Peyer's patch (tissue), 4 donors: ENCODE measurements around the gene BDKRB2.

Experiments
- POLR2A ChIP-seq, 2 donors: fragments of 450-650 bp; IDR thresholded peaks; one replicate each; pipeline ENCODE4 v1.5.1; 2017; ENCODE audit warnings: antibody characterized with exemption in 2 of 2, mild to moderate bottlenecking in 2 of 2, moderate library complexity in 2 of 2
- TF ChIP-seq, protein P1 (sequence below), 6 experiments: fragments of 450-650 bp in 4 of 6; fragments of 200-600 bp in 2 of 6; sonication (generic) in 1 of 6; IDR thresholded peaks; one replicate each; pipeline ENCODE4 v1.5.1; 2017 to 2019; ENCODE audit warnings: antibody characterized with exemption in 6 of 6, mild to moderate bottlenecking in 3 of 6, moderate library complexity in 1 of 6

DNA sequence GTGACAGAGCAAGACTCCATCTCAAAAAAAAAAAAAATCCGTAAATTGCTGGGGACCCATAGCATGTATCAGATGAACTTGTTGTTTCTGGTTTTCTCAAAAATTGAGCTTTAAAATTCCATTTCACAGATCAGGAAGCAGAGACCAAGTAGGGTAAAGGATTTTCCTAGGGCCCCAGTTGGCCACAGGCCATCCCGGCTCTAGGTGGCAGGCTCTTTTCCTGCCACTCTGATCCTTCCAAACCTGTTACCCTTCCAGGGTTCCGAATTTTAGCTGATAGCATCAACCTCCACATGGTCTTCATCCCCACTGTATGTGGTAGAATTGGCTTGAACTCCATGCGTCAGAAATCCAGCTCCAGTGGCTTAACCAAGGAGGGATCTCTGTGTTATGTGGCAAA lies 36.1 kb upstream of the BDKRB2 start:
- TF ChIP-seq, protein P1, sequence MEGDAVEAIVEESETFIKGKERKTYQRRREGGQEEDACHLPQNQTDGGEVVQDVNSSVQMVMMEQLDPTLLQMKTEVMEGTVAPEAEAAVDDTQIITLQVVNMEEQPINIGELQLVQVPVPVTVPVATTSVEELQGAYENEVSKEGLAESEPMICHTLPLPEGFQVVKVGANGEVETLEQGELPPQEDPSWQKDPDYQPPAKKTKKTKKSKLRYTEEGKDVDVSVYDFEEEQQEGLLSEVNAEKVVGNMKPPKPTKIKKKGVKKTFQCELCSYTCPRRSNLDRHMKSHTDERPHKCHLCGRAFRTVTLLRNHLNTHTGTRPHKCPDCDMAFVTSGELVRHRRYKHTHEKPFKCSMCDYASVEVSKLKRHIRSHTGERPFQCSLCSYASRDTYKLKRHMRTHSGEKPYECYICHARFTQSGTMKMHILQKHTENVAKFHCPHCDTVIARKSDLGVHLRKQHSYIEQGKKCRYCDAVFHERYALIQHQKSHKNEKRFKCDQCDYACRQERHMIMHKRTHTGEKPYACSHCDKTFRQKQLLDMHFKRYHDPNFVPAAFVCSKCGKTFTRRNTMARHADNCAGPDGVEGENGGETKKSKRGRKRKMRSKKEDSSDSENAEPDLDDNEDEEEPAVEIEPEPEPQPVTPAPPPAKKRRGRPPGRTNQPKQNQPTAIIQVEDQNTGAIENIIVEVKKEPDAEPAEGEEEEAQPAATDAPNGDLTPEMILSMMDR (IDR thresholded peaks at IDR 0.05) = no peak
- TF ChIP-seq POLR2A (IDR thresholded peaks at IDR 0.05) = no peak
